HG02840 (cell line): ENCODE results near the gene DRD4.

Source experiments
- ATAC-seq: cut with Tn5 transposase; IDR thresholded peaks from one replicate; pipeline ENCODE4 v1.9.1; 2021; ENCODE audit warnings: mild to moderate bottlenecking, moderate library complexity, moderate number of reproducible peaks; ENCODE audit not compliant: unreplicated experiment, low FRiP score

DRD4 gene

DNA sequence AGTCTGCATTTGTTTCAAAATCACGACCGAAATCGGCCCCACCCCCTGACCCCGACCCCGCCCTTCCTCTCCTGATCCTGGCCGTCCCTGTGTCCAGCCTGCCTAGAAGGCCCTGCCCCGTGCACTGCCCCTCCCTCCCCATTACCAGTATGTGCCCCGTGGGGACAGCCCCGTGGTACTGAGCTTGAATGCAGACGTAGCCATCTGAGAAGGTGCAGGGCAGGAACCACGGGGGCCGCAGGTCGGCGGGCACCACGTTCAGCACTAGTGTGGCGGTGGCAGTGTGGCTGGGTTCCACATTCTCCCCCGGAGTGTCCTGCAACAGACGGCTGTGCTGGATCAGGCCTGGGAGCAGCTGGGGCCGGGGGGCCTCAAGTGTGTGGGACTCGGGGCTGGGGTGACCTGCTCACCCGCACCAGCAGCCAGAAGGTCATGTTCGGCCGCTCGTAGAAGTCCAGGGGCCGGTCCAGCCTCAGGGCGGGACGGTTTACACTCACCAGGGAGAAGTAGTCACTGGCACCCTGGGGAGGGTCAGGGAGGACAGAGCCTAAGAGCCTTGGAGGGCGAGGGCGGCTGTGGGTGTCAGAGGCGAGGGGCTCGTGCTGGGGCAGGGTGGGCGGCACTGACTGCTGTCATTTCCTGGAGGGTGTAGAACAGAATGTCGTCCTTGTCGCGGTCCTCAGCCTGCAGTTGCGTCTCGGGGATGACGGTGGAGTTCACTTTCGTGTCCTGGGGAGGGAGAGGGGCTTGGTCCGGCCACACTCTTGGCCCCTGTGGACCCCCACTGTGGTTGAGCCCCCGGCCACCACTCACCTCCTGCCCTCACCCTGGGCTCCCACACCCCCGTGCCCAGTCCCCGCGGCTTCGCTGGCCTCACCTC, 15.9 kb upstream of the DRD4 start:
- ATAC-seq: no peak

DNA sequence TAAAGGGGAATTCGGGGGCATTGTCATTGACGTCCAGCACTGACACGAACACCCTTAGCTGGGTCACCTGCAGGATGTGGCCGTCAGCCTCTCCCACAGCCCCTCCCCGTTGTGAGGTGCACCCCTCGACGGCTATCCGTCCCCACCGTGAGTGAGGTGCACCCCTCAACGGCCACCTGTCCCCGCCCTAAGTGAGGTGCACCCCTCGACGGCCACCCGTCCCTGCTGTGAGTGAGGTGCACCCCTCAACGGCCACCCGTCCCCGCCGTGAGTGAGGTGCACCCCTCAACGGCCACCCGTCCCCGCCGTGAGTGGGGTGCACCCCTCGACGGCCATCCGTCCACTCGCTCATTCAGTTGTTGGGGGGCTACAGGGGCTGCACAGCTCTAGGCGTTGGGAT, 15.2 kb upstream of the DRD4 start:
- no peak for ATAC-seq

DNA sequence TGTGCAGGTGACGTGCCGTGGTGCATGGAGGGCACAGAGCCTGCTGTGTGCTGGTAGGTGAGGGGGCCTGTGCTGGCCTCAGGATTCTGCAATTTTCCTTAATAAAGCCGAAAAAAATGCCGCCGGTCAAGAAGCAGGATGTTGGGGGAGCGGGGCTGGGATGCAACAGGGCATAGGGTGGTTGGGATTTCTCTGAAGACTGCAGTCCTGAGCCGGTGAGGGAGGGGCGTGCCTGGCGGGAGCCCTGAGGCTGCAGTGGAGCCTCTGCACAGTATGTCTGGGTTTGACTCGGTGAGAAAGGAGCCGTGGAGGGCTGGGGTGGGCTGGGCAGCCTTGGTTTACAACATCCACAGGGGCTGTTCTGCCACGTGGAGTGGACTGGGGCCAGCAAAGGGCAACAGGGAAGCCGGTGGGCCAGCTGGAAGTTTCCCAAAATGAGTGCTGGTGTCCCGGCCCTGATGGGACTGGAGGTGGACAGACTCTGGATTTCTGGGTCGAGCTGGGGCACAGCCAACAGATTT, 13.7 kb upstream of the DRD4 start:
- ATAC-seq: no peak

DNA sequence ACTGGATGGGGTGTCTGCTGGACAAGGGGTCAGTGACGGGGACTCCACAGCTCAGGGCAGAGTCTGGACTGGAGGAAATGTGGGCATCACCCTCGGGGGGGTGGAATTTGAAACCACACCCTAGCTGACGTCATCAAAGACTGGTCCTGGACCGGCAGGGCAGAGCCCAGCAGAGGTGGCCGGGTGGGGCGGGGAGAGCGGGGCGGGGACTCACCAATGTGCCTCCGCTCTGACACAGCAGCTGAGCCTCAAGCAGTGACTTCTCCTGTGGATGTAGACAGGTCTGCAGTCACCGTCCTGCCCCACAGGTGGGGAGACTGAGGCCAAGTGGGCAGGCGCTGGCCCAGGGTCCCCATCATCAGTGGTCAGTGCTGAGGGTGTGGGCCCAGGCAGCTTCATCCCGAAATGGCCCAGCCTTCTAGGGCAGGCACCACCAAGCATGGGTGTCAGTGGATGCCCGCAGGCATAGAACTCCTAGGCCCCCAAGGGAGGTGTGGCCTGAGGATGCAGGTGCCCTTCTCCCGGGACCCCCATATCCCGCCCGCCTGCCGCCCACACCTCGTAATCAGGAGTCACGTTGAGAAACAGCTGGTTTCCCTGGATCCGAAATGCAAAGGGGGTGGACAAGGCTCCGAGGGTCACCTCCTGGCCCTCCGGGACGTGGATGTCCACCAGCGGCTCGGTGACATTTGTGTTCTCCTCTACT, 12.9 kb upstream of the DRD4 start:
- ATAC-seq: no peak

DNA sequence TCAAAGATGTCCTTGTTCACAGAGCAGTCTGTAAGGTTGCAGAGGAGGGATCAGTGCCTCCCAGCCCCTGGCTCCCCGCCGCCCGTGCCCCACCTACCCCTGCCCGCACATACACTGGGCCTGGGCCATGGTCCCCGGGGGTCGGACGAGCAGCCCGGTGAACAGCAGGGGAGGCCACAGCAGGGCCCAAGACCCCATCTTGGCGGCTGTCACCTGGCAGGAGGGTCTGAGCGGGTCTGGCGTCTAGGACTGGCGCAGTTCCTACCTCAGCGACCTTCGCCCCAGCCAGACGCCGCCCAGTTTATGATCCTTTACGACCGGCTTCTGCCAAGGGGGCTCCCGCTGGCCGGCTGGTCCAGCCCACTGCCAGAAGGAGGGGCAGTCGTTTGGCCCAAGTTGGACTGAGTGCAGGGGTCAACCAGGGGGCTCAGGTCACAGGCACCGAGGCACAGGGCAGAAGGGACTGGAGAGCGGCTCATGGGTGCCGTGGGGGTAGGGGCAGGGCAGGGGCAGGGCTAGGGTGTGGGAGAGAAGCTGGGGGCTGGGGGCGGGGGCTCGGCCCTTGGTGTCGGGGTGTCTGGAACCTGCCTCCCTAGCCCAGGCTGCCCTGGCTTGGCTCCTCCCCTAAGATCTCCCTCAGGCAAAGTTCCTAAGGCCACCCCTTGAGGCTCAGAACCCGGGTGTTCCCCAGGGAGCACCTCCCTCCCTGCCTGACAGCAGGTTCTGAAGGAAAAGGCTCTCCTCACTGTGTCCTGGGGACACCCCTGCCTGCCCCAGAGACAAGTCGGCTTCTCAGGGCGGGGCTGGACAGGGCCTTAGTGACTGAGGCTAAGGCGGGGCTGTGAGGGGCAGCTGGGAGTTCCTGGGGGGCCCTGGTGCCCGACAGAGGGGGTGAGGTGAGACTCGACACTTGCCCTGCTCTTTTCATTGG, 12.1 kb upstream of the DRD4 start, which contains the start of gene CDHR5:
CDHR5 (minus strand) TSS at position 251 of the 931 bp plus-strand sequence; CDS start at position 198, 53 bp downstream.
- ATAC-seq: no peak

DNA sequence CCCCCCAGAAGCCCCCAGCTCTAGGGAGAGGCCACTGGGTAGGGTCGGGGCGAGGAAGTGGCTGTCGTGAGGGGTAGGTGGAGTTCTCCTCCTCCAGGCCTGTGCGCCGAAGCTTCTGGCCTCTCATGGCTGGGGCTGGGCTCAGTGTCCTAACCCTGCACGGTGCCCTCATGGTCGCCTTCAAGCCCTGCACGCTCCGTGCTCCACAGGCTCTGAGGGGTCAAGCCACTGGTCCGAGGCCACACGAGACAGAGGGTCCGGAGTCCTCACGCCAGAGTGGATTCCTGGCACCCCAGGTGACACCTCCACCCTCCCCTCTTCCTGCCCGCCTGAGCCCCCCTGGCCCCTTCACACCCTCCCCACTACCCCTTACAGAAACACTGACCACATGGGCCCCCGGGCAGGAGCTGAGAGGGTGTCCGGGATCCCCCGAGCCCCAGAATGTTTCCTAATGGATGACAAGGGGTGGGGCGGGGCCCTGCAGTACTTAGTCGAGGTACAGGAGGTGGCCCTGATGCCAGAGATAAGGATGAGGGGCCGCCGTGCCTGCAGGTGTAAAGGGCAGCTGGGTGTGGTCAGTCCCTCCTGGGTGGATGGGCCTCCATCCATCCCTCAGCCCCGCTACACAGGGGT, 11.3 kb upstream of the DRD4 start:
- ATAC-seq: no peak

DNA sequence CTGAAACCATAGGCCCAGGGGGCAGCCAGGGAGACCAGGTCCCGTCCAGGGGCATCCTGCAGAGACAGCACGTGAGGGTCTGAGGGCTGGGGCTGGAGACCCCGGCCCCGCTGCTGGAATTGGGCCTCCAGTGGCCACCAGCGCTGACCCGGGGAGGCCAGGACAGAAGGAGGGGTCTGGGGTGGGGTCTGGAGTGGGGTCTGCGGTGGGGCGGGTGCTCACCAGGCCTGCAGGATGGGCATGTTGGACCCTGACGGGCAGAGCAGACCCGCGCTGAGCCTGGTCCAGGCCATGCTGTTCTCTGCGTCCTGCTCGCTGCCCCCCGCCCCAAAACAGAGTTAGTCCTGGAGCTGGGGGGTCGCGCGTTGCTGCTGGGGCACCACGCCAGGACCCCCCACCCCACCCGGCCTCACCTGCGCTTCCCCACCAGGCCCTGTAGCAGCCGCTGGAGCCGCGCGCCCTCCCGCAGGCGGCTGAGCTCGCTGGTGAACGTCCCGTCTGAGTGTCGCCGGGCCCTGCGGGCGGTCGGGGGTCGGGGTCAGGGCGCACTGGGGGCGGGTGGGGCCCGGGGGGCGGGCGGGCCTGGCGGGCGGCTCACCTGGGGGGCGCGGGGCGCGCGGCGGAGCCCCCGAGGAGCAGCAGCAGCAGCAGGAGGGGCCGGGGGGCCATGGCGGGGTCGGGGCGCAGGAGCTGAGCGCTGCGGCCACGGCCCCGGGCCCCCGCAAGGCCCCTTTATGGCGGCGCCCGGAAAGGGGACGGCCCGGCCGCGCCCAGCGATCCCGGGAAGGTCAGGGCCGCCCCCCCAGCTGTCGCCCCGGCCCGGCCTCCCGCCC, 10.4 kb upstream of the DRD4 start, which contains the start of gene SCT:
SCT (minus strand) TSS at position 707 of the 833 bp plus-strand sequence; CDS start at position 669, 38 bp downstream.
- no peak for ATAC-seq

DNA sequence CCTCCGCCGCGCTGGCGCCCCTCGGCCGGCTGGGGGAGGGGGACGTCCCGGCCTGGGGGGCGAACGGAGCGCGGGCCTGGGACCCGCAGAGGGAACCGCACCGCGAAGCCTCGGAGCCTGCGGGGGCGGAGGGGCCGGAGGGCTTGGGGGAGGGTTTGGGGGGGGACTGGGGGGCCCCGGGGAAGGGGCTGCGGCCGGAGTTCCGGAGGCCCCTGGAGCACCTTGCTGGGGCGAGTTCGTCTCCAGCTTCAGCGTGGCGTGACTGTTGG, 9.8 kb upstream of the DRD4 start:
- ATAC-seq: no peak

DNA sequence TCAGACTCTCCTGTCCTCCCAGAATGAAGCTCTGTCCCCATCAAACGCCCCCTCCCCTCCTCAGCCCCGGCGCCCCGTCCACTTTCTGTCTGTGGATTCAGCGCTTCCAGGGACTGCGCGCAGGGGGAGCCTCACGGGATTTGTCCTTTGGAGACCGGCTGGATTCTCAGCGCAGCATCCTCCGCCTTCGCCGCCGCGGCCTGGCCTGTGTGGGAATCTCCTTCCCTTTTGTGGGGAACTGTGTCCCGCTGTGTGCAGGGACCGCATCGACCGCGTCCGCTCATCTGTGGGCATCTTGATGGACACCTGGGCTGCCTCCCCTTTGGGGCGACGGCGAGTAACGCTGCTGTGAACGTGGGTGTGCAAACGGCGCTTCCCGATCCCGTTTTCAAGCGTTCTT, 9.0 kb upstream of the DRD4 start:
- ATAC-seq: no peak

DNA sequence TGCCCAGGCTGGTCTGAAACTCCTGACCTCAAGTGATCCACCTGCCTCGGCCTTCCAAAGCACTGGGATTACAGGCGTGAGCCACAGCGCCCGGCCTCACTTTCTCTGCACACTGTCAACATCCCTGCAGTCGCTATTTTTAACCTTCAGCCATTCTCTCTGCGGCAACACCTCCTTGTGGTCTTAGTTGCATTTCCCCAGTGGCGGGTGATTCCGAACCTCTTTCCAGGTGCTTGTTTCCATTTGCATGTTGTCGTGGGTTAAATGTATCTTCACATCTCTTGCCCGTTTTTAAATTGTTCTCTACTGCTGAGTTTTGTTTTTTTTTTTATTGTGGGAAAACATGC, 7.9 kb upstream of the DRD4 start:
- ATAC-seq: no peak

DNA sequence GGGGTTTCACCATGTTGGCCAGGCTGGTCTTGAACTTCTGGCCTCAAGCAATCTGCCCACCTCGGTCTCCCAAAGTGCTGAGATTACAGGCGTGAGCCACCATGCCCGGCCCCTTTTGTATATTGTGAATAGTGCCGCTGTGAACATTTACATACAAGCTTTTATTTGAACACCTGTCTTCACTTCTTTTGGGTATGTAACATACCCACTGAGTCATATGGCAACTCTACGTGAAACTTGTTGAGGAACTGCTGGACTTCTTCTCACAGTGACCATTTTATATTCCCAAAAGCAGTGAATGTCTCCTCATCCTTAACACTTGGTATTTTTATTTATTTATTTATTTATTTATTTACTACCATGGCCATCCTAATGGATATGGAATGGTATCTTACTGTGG, 6.2 kb upstream of the DRD4 start:
- no peak for ATAC-seq

DNA sequence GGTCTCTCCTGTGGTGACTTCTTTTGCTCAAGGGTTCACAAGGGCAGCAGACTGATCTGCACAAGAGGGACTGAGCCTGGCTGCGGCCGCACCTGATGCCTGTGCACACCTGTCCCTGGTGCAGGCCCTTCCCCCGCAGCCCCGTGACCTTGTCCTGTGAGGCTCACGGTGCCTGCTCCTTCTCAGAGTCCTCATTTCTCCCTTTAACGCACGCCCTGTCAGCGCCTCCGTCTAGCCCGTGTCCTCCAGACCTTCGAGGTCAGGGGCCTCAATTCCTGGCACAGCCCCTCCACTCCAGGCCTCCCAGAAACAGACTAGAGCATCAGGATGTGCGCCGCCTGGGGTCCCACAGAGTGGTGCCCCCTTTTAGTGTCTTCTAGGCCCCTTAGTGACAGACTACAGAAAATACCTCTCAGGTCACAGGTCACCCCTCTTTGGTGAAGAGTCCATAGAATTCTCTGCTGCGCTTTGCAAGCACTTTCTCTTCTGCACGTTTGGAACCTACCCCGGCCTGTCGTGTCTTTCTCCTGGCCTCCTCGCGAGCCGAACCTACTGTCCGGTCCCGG, 1.0 kb upstream of the DRD4 start:
- no peak for ATAC-seq

DNA sequence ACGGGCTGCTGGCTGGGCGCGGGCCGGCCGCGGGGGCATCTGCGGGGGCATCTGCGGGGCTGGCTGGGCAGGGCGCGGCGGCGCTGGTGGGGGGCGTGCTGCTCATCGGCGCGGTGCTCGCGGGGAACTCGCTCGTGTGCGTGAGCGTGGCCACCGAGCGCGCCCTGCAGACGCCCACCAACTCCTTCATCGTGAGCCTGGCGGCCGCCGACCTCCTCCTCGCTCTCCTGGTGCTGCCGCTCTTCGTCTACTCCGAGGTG, 194 bp downstream of the DRD4 start:
- no peak for ATAC-seq

DNA sequence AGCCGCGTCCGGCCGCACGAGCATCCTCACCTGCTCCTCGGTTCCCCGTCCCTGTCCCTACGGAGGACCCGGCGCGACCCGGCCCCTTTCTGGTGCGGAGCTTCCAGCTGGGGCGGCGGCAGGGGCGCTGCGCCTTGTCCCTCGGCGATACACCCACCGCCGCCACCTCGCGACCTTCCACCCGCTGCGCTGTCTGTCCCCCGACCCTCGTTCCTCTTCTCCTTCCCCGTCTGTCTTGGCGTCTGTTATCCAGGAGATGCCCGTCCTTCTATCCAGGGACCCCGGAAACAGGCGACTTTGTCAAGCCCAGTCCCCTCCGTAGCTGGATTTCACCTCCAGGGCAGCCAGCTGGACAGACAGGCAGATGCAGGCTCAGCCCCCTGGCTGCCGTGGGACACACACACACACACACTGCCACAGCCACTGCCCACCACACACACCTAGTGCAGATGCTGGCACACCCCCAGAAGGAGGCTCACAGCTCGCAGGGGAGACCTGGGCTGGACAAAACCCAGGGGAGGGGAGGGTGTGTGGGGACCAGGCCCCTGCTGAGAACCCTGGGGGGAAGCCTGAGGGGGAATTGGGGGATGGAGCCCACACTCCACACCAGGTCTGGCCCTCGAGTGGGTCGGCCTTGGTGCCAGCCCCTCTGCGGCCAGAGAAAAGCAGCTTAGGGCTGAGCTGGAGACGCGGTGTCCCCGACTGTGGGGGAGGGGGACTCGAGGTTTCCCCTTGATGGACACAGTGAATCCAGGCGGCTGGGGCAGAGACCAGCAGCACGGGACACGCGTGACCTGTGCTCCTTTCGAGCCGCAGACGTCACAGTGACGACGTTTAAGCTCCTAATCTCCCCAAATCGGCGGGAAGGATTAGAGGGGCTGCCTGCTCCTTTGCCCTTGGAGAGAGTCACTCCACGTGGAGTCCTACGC, 788 bp downstream of the DRD4 start:
- no peak for ATAC-seq

DNA sequence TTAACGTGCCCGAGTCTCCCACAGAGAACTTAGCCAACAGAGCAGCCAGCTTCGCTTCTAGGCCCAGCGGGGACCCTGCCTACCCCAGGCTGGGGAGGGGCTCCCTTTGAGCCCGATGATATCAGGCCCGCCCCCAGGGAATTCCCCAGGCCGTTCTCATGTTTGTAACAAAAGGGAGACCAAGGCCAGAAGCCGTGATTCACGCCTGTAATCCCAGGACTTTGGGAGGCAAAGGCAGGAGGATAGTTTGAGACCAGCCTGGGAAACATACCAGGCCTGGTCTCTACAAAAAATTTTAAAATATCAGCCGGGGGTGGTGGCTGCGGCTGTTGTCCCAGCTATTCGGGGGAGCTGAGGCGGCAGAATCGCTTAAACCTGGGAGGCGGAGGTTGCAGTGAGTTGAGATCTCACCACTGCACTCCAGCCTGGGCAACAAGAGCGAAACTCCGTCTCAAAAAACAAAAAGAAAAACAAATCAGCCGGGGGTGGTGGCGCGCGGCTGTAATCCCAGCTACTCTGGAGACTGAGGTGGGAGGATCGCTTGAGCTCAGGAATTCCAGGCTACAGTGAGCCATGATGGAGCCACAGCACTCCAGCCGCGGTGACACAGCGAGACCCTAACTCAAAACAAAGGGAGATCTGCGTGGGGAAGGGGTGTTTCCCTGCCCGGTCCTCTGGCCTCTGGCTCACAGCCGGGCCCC, 1.7 kb downstream of the DRD4 start:
- ATAC-seq: no peak

DNA sequence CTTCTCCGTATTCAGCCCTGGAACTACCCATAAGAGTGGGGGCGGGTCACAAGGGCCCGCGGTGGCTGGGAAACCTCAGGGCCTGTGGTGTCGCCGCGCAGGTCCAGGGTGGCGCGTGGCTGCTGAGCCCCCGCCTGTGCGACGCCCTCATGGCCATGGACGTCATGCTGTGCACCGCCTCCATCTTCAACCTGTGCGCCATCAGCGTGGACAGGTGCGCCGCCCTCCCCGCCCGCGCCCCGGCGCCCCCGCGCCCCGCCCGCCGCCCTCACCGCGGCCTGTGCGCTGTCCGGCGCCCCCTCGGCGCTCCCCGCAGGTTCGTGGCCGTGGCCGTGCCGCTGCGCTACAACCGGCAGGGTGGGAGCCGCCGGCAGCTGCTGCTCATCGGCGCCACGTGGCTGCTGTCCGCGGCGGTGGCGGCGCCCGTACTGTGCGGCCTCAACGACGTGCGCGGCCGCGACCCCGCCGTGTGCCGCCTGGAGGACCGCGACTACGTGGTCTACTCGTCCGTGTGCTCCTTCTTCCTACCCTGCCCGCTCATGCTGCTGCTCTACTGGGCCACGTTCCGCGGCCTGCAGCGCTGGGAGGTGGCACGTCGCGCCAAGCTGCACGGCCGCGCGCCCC, 2.4 kb downstream of the DRD4 start:
- no peak for ATAC-seq

DNA sequence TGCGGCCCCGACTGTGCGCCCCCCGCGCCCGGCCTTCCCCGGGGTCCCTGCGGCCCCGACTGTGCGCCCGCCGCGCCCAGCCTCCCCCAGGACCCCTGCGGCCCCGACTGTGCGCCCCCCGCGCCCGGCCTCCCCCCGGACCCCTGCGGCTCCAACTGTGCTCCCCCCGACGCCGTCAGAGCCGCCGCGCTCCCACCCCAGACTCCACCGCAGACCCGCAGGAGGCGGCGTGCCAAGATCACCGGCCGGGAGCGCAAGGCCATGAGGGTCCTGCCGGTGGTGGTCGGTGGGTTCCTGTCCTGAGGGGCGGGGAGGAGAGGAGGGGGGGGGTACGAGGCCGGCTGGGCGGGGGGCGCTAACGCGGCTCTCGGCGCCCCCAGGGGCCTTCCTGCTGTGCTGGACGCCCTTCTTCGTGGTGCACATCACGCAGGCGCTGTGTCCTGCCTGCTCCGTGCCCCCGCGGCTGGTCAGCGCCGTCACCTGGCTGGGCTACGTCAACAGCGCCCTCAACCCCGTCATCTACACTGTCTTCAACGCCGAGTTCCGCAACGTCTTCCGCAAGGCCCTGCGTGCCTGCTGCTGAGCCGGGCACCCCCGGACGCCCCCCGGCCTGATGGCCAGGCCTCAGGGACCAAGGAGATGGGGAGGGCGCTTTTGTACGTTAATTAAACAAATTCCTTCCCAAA, 3.1 kb downstream of the DRD4 start:
- ATAC-seq: no peak
